AG04450 (cell line): ENCODE data around the gene ZNF672. TPM values are rescaled to one million over a fixed set of nuclear protein-coding genes. Genes with fewer than 3 reads are reported as not detected.

Experiments used
- CTCF ChIA-PET: fragments of 300-600, 350-600 bp; formaldehyde crosslinking; extraction: SDS; loops from one replicate; lab custom pipeline; 2022; ENCODE audit warnings: antibody characterized with exemption, inconsistent platforms; lab: Charles Lee
- POLR2A ChIA-PET: fragments of 350-600 bp; formaldehyde crosslinking; extraction: SDS; loops from one replicate; lab custom pipeline; 2021; ENCODE audit warnings: antibody characterized with exemption, inconsistent platforms; lab: Yijun Ruan, JAX
- DNase-seq: peaks from one replicate; pipeline ENCODE4 v3.0.0-alpha.2; 2011; ENCODE audit warnings: low read depth, low spot score
- H3K27ac ChIP-seq: one replicate; pipeline ENCODE4 v1.5.1; 2012; ENCODE audit warnings: low read depth, low read length, control low read depth
- H3K27me3 ChIP-seq: one replicate; pipeline ENCODE4 v1.6.0; 2012; ENCODE audit warnings: low read length; ENCODE audit not compliant: control insufficient read depth, insufficient read depth
- H3K4me3 ChIP-seq: 2 replicates; pipeline ENCODE4 v1.5.1; 2011; ENCODE audit warnings: mild to moderate bottlenecking, low read depth, low read length, control low read depth
- H3K9me3 ChIP-seq: 2 replicates; pipeline ENCODE4 v1.5.1; 2012; ENCODE audit warnings: low read length; ENCODE audit not compliant: control insufficient read depth, insufficient read depth
- CTCF ChIP-seq: IDR thresholded peaks from 2 replicates; pipeline ENCODE4 v1.5.1; 2011; ENCODE audit warnings: low read depth, low read length, control low read depth, inconsistent platforms
- polyA plus RNA-seq: library from polyadenylated mRNA; depleted of rRNA; stranded (reverse); fragments of >200 nt; gene quantifications from 2 replicates; pipeline ENCODE4 v1.2.3, GENCODE V29; 2011

ZNF672 gene
- polyA plus RNA-seq, 1 experiment: 9.1 TPM

GRCh38 chr1:248821101-248821500 is 16.9 kb upstream of the ZNF672 start:
- Histone ChIP-seq H3K4me3 (peak overlapping the region; percentile 17; the same call in 1 of the 2 replicates), H3K27me3 (no peaks in the 10 kb centered on the region), H3K27ac (peak overlapping the region; percentile 70), H3K9me3 (no peaks in the 10 kb centered on the region)
- ChIA-PET CTCF (no interaction called here), POLR2A (interaction anchor here (1.4 kb wide), 1 partner anchor 17 kb away, joined by 4 read pairs; the partner anchor contains the start of gene ZNF672)
- no peak for TF ChIP-seq CTCF
- DNase-seq: no peak

- H3K27me3 ChIP-seq: no peaks in the 10 kb centered on the region
- peak overlapping the region; percentile 70 for H3K27ac ChIP-seq
- no peak for DNase-seq
- no peak for TF ChIP-seq CTCF
- POLR2A ChIA-PET: interaction anchor here (1.4 kb wide), 1 partner anchor 16 kb away, joined by 4 read pairs; the partner anchor contains the start of gene ZNF672
- H3K9me3 ChIP-seq: no peaks in the 10 kb centered on the region
- no peak overlapping the region for H3K4me3 ChIP-seq
- CTCF ChIA-PET: no interaction called here
Observed at GRCh38 chr1:248821641-248822040, 16.4 kb upstream of the ZNF672 start.

- peak overlapping the region; percentile 49 for H3K4me3 ChIP-seq
- DNase-seq: no peak
- H3K9me3 ChIP-seq: no peaks in the 10 kb centered on the region
- CTCF ChIA-PET: no interaction called here
- POLR2A ChIA-PET: no interaction called here
- TF ChIP-seq CTCF: no peak
- peak overlapping the region; percentile 52 for H3K27ac ChIP-seq
- no peaks in the 10 kb centered on the region for H3K27me3 ChIP-seq
Observed at GRCh38 chr1:248822148-248823032, 15.6 kb upstream of the ZNF672 start.

- DNase-seq: no peak
- H3K9me3 ChIP-seq: no peaks in the 10 kb centered on the region
- H3K4me3 ChIP-seq: peak overlapping the region; percentile 49
- CTCF ChIA-PET: no interaction called here
- POLR2A ChIA-PET: no interaction called here
- peak overlapping the region; percentile 39 for H3K27ac ChIP-seq
- H3K27me3 ChIP-seq: no peaks in the 10 kb centered on the region
- TF ChIP-seq CTCF: no peak
Observed at GRCh38 chr1:248823517-248824001, 14.5 kb upstream of the ZNF672 start.

- TF ChIP-seq CTCF: no peak
- Histone ChIP-seq H3K4me3 (peak overlapping the region; percentile 99), H3K27me3 (no peaks in the 10 kb centered on the region), H3K9me3 (no peaks in the 10 kb centered on the region), H3K27ac (peak overlapping the region; percentile 11)
- POLR2A ChIA-PET: no interaction called here
- CTCF ChIA-PET: no interaction called here
- no peak for DNase-seq
Observed at GRCh38 chr1:248824301-248824700, 13.7 kb upstream of the ZNF672 start.
